Measurements from ENCODE around the gene TENT5C. TPM values are rescaled to one million over a fixed set of nuclear protein-coding genes. Genes with fewer than 3 reads are reported as not detected.
A peak's percentile ranks its signal among the peaks of the same experiment; 100 is the strongest.

TENT5C gene
- total RNA-seq, 4 donors from 2014 or later, result 0.27 to 2.8 (median 1.3) TPM

DNA sequence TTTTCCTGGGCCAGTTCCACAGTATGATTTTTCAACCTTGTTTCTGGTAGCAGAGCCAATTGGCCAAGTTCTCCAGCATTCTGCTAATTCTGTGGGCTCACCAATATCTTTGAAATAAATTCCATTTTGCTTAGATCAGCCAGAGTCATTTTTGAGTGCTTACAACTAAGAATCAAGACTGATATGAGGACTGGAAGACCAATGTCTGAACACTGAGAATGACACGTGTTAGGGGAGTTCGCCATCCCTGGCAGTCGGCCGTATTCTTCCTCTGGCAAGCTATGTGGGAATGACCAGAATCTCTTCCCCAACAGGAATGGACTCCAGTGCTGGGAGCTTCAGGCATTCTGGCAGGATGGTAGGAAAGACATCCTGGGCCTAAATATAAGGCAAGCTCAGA, 4.9 kb upstream of the TENT5C start:
- TF ChIP-seq CTCF (IDR thresholded peaks at IDR 0.05), result no peak
- no peak for TF ChIP-seq POLR2A (IDR thresholded peaks at IDR 0.05)
- DNase-seq, result no peak
- Histone ChIP-seq H3K27me3 (peaks cover 0 to 12% (median 0%) of the 10 kb centered on the region in 4 donors), H3K9me3 (no peaks in the 10 kb centered on the region), H3K36me3 (no peaks in the 10 kb centered on the region), H3K4me1 (peaks cover 0 to 14% (median 0%) of the 10 kb centered on the region in 3 donors), H3K4me3 (no peak overlapping the region), H3K27ac (no peak overlapping the region)
- intact Hi-C loops (cut with DNase I), result no loop called here
- 82 to 100% methylated on average over 2 to 4 of the region's 4 CpGs for WGBS, 2 donors

DNA sequence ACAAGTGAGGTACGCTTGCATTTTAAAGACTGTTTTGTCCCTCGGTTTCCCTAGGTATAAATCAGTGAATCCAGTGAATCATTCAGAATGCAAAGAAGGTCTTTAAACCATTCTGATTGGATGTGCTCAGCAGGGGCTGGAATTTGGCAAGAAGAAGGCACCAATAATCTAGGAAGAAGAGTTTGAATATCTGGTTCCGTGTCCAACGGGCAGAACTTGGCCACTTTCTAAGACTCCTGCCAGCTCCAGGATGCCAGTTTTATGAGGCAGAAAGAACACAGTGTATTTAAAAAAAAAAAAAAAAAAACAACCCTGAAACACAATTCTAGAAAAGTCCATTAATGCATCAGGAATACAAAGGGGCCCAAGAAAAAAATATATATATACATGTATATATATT, 3.0 kb upstream of the TENT5C start:
- Histone ChIP-seq H3K36me3 (no peaks in the 10 kb centered on the region), H3K27ac (no peak overlapping the region), H3K27me3 (peaks cover 0 to 12% (median 0%) of the 10 kb centered on the region in 4 donors), H3K9me3 (no peaks in the 10 kb centered on the region), H3K4me1 (peaks cover 0 to 33% (median 4%) of the 10 kb centered on the region in 3 donors), H3K4me3 (no peak overlapping the region)
- 87 to 94% methylated on average over 4 of the region's 4 CpGs for WGBS, 2 donors
- intact Hi-C loops (cut with DNase I), result no loop called here
- no peak for DNase-seq
- TF ChIP-seq CTCF (IDR thresholded peaks at IDR 0.05) (no peak), POLR2A (IDR thresholded peaks at IDR 0.05) (no peak)

- 0 to 1% methylated on average over 16 to 28 of the region's 29 CpGs for WGBS, 2 donors
- Histone ChIP-seq H3K36me3 (no peaks in the 10 kb centered on the region), H3K4me3 (peak overlapping the region; percentile 59 to 85 (median 74)), H3K4me1 (peaks cover 0 to 46% (median 4%) of the 10 kb centered on the region in 3 donors), H3K27ac (peak overlapping the region; percentile 66 to 88 (median 84)), H3K9me3 (no peaks in the 10 kb centered on the region), H3K27me3 (peaks cover 0 to 22% (median 0%) of the 10 kb centered on the region in 4 donors)
- TF ChIP-seq CTCF (IDR thresholded peaks at IDR 0.05) (peak in 1 of 6 experiments; percentile 14), POLR2A (IDR thresholded peaks at IDR 0.05) (no peak)
- intact Hi-C loops (cut with DNase I), result no loop called here
- no peak for DNase-seq
Measured at GRCh38 chr1:117605164-117605773, 579 bp upstream of the TENT5C start.

DNA sequence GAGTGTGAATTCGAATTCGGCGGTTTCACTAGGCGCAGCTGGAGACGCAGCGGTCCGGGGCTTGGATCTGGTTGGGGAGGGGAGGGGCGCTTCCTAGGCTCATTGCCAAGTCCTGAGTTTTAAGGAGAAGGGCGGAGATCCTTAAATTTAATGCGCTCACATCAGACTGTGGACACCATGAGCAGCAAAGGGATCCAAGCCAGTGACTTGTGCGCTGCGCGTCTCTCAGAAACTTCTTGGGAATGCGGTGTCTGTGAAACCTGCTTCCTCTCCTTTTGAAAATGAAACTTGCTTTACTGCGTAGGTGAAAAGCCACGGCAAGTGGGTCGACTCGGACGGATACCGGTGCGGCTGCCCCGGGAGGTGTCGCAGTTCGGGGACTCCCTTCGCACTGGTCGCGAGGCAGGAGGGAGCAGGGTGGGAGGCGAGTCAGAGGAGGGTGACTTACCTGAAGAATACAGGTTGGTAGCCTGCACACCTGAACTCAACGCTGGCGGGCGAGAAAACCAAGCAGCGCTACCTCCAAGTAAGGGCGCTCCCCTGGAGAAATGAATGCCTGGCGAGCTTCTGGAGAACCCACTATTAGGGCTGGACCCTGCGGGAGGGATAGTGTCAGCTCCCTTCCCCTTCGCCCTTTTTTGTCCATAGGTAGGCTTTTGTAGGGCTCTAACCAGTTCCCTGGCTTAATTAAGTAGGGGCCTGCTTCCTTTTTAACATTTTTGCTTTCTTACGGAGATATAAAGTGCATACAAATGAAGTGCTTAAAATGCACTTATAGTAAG, 992 bp downstream of the TENT5C start:
- Histone ChIP-seq H3K4me1 (peaks cover 0 to 48% (median 4%) of the 10 kb centered on the region in 3 donors), H3K9me3 (no peaks in the 10 kb centered on the region), H3K36me3 (no peaks in the 10 kb centered on the region), H3K27ac (peak overlapping the region; percentile 72 to 88 (median 84)), H3K4me3 (peak overlapping the region; percentile 59 to 85 (median 74)), H3K27me3 (peaks cover 0 to 32% (median 0%) of the 10 kb centered on the region in 4 donors)
- TF ChIP-seq CTCF (IDR thresholded peaks at IDR 0.05) (no peak), POLR2A (IDR thresholded peaks at IDR 0.05) (peak in 1 of 4 donors; percentile 7)
- no peak for DNase-seq
- WGBS, 2 donors, result 2 to 6% methylated on average over 29 to 30 of the region's 37 CpGs
- intact Hi-C loops (cut with DNase I), result no loop called here

DNA sequence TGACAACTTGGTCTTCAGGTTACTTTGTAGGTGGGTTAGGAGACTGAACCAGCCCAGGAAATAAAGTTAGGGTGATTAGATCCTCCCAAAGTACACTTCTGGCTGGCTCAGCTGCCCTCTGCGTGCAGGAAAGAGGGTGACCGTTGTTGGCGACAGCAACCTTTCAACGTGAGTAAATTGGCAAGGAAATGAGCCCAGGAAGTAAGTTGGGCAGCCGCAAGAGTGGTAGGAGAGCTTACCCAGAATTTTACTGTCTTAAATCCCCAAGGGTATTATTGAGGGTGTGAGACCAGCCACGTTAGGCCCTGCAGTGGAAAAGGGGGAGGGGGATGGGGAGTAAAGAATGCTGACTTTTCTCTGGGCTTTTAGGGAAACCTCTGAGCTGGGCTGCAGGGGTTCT, 1.6 kb downstream of the TENT5C start:
- H3K27ac ChIP-seq, result peak overlapping the region; percentile 72 to 88 (median 84)

More for the DNA sequence above, 1.6 kb downstream of the TENT5C start:
- TF ChIP-seq POLR2A (IDR thresholded peaks at IDR 0.05) (peak in 1 of 4 donors; percentile 10), CTCF (IDR thresholded peaks at IDR 0.05) (no peak)
- peaks cover 0 to 38% (median 0%) of the 10 kb centered on the region in 4 donors for H3K27me3 ChIP-seq
- H3K9me3 ChIP-seq, result no peaks in the 10 kb centered on the region
- 6 to 20% methylated on average over 6 of the region's 6 CpGs for WGBS, 2 donors
- peak overlapping the region; percentile 59 to 85 (median 74) for H3K4me3 ChIP-seq
- intact Hi-C loops (cut with DNase I), result no loop called here
- H3K36me3 ChIP-seq, result no peaks in the 10 kb centered on the region
- peaks cover 0 to 54% (median 4%) of the 10 kb centered on the region in 3 donors for H3K4me1 ChIP-seq
- no peak for DNase-seq
